ENCODE data around the gene GNA12. TPM values are rescaled to one million over a fixed set of nuclear protein-coding genes. Genes with fewer than 3 reads are reported as not detected.

The GNA12 gene
- total RNA-seq, 1 donor, result 27.1 TPM

GRCh38 chr7:2787251-2787951 lies 56.7 kb downstream of the GNA12 start:
- TF ChIP-seq, protein P1, sequence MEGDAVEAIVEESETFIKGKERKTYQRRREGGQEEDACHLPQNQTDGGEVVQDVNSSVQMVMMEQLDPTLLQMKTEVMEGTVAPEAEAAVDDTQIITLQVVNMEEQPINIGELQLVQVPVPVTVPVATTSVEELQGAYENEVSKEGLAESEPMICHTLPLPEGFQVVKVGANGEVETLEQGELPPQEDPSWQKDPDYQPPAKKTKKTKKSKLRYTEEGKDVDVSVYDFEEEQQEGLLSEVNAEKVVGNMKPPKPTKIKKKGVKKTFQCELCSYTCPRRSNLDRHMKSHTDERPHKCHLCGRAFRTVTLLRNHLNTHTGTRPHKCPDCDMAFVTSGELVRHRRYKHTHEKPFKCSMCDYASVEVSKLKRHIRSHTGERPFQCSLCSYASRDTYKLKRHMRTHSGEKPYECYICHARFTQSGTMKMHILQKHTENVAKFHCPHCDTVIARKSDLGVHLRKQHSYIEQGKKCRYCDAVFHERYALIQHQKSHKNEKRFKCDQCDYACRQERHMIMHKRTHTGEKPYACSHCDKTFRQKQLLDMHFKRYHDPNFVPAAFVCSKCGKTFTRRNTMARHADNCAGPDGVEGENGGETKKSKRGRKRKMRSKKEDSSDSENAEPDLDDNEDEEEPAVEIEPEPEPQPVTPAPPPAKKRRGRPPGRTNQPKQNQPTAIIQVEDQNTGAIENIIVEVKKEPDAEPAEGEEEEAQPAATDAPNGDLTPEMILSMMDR (IDR thresholded peaks at IDR 0.05; ENCODE audit: extremely low read depth, low read depth, low read length), result no peak
- Histone ChIP-seq H3K27ac (ENCODE audit: low read depth, low read length) (peak overlapping the region; percentile 82), H3K36me3 (ENCODE audit: insufficient read depth, low read length) (peaks cover 22% of the 10 kb centered on the region), H2AFZ (ENCODE audit: low read length) (no peak overlapping the region), H3K4me2 (ENCODE audit: insufficient read depth, low read length) (no peak overlapping the region), H4K20me1 (ENCODE audit: insufficient read depth, low read length) (peaks cover 7% of the 10 kb centered on the region), H3K27me3 (ENCODE audit: insufficient read depth, low read length) (no peaks in the 10 kb centered on the region), H3K79me2 (ENCODE audit: insufficient read depth, low read length) (peaks cover 73% of the 10 kb centered on the region), H3K9me3 (ENCODE audit: low read depth, low read length) (no peaks in the 10 kb centered on the region), H3K4me1 (ENCODE audit: insufficient read depth, low read length) (peaks cover 13% of the 10 kb centered on the region), H3K4me3 (ENCODE audit: insufficient read depth, low read length) (no peak overlapping the region)
- peak; percentile 75 for DNase-seq (ENCODE audit: insufficient read length, low spot score, missing footprints)

DNA sequence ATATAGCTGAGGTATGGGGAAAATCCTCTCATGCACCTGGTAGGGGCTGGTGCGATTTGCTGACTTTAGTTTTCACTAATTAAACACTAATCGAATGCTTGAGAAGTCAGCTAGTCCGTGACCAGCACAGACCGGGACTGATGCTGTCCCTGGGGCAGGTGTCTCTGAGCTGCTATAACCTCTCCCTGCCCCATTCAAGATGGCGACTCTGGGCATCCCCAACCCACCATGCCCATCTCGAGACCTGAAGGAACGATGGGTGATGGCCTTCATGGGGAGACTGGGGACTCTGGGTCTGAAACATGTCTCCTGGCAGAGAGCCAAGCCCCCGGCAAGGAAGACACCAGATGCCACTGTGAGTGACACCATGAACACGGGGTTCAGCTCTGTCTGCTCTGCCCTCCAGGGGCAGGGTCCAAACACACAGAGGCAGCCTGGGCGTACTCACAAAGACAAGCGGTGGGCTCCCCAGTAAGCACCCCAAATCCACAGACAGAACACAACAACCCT lies 57.4 kb downstream of the GNA12 start:
- Histone ChIP-seq H3K4me1 (ENCODE audit: insufficient read depth, low read length) (peaks cover 17% of the 10 kb centered on the region), H3K36me3 (ENCODE audit: insufficient read depth, low read length) (peaks cover 16% of the 10 kb centered on the region), H4K20me1 (ENCODE audit: insufficient read depth, low read length) (peaks cover 7% of the 10 kb centered on the region), H2AFZ (ENCODE audit: low read length) (no peak overlapping the region), H3K4me2 (ENCODE audit: insufficient read depth, low read length) (no peak overlapping the region), H3K27me3 (ENCODE audit: insufficient read depth, low read length) (no peaks in the 10 kb centered on the region), H3K4me3 (ENCODE audit: insufficient read depth, low read length) (no peak overlapping the region), H3K79me2 (ENCODE audit: insufficient read depth, low read length) (peaks cover 70% of the 10 kb centered on the region), H3K9me3 (ENCODE audit: low read depth, low read length) (no peaks in the 10 kb centered on the region), H3K27ac (ENCODE audit: low read depth, low read length) (peak overlapping the region; percentile 82)
- no peak for DNase-seq (ENCODE audit: insufficient read length, low spot score, missing footprints)
- TF ChIP-seq, protein P1 (IDR thresholded peaks at IDR 0.05; ENCODE audit: extremely low read depth, low read depth, low read length), result no peak

DNA sequence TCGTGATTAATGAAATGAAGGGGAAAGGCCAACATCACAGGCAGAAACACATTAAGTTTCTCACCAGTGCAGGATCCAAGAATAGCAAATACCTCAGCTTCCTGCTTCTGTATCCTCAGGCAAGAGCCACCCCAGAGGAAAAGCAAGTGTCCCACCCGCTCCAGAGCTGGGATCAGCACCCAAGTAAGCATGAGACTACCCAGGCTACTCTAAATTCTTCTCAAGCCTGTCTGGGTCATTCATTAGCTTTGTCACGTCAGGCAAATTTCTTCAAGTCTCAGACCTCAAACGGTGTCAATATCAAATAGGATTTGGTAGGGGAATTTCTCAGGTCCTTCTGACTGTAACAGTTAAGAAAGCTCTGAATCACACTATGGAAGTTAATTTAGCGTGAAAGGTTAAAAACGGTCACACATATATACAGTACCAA lies 59.0 kb downstream of the GNA12 start:
- Histone ChIP-seq H3K27ac (ENCODE audit: low read depth, low read length) (peak overlapping the region; percentile 46), H3K27me3 (ENCODE audit: insufficient read depth, low read length) (no peaks in the 10 kb centered on the region), H2AFZ (ENCODE audit: low read length) (no peak overlapping the region), H3K79me2 (ENCODE audit: insufficient read depth, low read length) (peaks cover 68% of the 10 kb centered on the region), H3K4me2 (ENCODE audit: insufficient read depth, low read length) (no peak overlapping the region), H3K36me3 (ENCODE audit: insufficient read depth, low read length) (peaks cover 10% of the 10 kb centered on the region), H3K4me3 (ENCODE audit: insufficient read depth, low read length) (no peak overlapping the region), H3K9me3 (ENCODE audit: low read depth, low read length) (no peaks in the 10 kb centered on the region), H3K4me1 (ENCODE audit: insufficient read depth, low read length) (peaks cover 22% of the 10 kb centered on the region), H4K20me1 (ENCODE audit: insufficient read depth, low read length) (peaks cover 4% of the 10 kb centered on the region)
- TF ChIP-seq, protein P1 (IDR thresholded peaks at IDR 0.05; ENCODE audit: extremely low read depth, low read depth, low read length), result no peak
- peak; percentile 79 for DNase-seq (ENCODE audit: insufficient read length, low spot score, missing footprints)

GRCh38 chr7:2782565-2782964 lies 61.5 kb downstream of the GNA12 start:
- Histone ChIP-seq H3K27me3 (ENCODE audit: insufficient read depth, low read length) (no peaks in the 10 kb centered on the region), H3K27ac (ENCODE audit: low read depth, low read length) (peak overlapping the region; percentile 46), H3K36me3 (ENCODE audit: insufficient read depth, low read length) (peaks cover 10% of the 10 kb centered on the region), H3K4me3 (ENCODE audit: insufficient read depth, low read length) (no peak overlapping the region), H3K4me2 (ENCODE audit: insufficient read depth, low read length) (no peak overlapping the region), H2AFZ (ENCODE audit: low read length) (no peak overlapping the region), H3K4me1 (ENCODE audit: insufficient read depth, low read length) (peaks cover 22% of the 10 kb centered on the region), H3K79me2 (ENCODE audit: insufficient read depth, low read length) (peaks cover 55% of the 10 kb centered on the region), H4K20me1 (ENCODE audit: insufficient read depth, low read length) (no peaks in the 10 kb centered on the region), H3K9me3 (ENCODE audit: low read depth, low read length) (no peaks in the 10 kb centered on the region)
- DNase-seq (ENCODE audit: insufficient read length, low spot score, missing footprints), result no peak
- TF ChIP-seq, protein P1 (IDR thresholded peaks at IDR 0.05; ENCODE audit: extremely low read depth, low read depth, low read length), result no peak

Measured in osteoblast (primary cell).